K562 (cell line): Measurements from ENCODE around the gene INVS. TPM values are rescaled to one million over a fixed set of nuclear protein-coding genes. Genes with fewer than 3 reads are reported as not detected.

Experiments used
- ATAC-seq: fragments of 200-7000 bp; cut with Tn5 transposase; 3 replicates; pipeline ENCODE4 v1.9.1; 2020; ENCODE audit warnings: moderate library complexity
- BruUV-seq: library from RNA; stranded (reverse); fragments of 400-500 nt; replicated peaks from 2 replicates; lab custom pipeline; 2021; lab: Mats Ljungman, UMichigan
- CTCF ChIA-PET: fragments of 300-600 bp; formaldehyde crosslinking; extraction: SDS; loops from one replicate; lab custom pipeline; 2021; ENCODE audit warnings: low intra/inter-chr PET ratio; lab: Yijun Ruan, JAX
- POLR2A ChIA-PET: fragments of 300-600, 350-650 bp; sonication (Branson Sonifier 250); formaldehyde crosslinking; extraction: SDS; loops from one replicate; lab custom pipeline; 2021; ENCODE audit warnings: antibody characterized with exemption, inconsistent platforms; lab: Yijun Ruan, JAX
- DNase-seq, 4 experiments: peaks; one replicate each; pipeline versions ENCODE4 v3.0.0 to v3.0.0-alpha.2; 2011 to 2018; ENCODE audit warnings: low spot score in 3 of 4, mixed read lengths in 3 of 4; ENCODE audit errors: extremely low read depth in 1 of 4
- FAIRE-seq: peaks from 2 replicates; lab custom pipeline; 2011; peaks lifted over from hg19 to GRCh38; lab: Jason Lieb, UNC
- H2AFZ ChIP-seq: 2 replicates; pipeline ENCODE4 v1.6.0; 2011; ENCODE audit warnings: low read depth, low read length, control low read depth, inconsistent platforms
- H3K27ac ChIP-seq: fragments of 200-600 bp; 3 replicates; pipeline ENCODE4 v1.8.0; 2011; ENCODE audit warnings: low read depth, mild to moderate bottlenecking, control low read depth, inconsistent platforms, low read length, moderate library complexity, mixed read lengths; ENCODE audit errors: extremely low read depth
- H3K27me3 ChIP-seq, 2 experiments: fragments of 300-600 bp in 1 of 2; 2 replicates in 1 of 2; 3 replicates in 1 of 2; pipeline versions ENCODE4 v1.6.0 to v1.8.0; 2011; ENCODE audit warnings: inconsistent platforms in 2 of 2, low read length in 2 of 2, mild to moderate bottlenecking in 1 of 2, mixed read lengths in 1 of 2, moderate library complexity in 1 of 2; ENCODE audit not compliant: control insufficient read depth in 2 of 2, insufficient read depth in 2 of 2
- H3K36me3 ChIP-seq: fragments of 300-600 bp; 3 replicates; pipeline ENCODE4 v1.8.0; 2011; ENCODE audit warnings: mild to moderate bottlenecking, low read length, inconsistent platforms; ENCODE audit not compliant: control insufficient read depth, insufficient read depth
- H3K4me1 ChIP-seq, 2 experiments: fragments of 200-600 bp in 1 of 2; replicated peaks in 1 of 2; 2 replicates in 1 of 2; 3 replicates in 1 of 2; pipeline versions ENCODE4 v1.5.1 to v1.8.0; 2011; ENCODE audit warnings: inconsistent platforms in 2 of 2, low read length in 2 of 2, mild to moderate bottlenecking in 1 of 2, mixed read lengths in 1 of 2, moderate library complexity in 1 of 2; ENCODE audit not compliant: control insufficient read depth in 2 of 2, insufficient read depth in 2 of 2
- H3K4me2 ChIP-seq: 2 replicates; pipeline ENCODE4 v1.6.1; 2011; ENCODE audit warnings: low read length, control low read depth, inconsistent platforms, mixed read lengths; ENCODE audit not compliant: insufficient read depth
- H3K4me3 ChIP-seq: fragments of 200-600 bp; sonication (generic), shearing (Covaris generic); 2 replicates; pipeline ENCODE4 v1.5.1; 2016; ENCODE audit warnings: control low read depth, inconsistent platforms
- H3K79me2 ChIP-seq: fragments of 200-600 bp; 3 replicates; pipeline ENCODE4 v1.8.0; 2011; ENCODE audit warnings: low read length, inconsistent platforms; ENCODE audit not compliant: control insufficient read depth, insufficient read depth
- H3K9ac ChIP-seq, 2 experiments: 2 replicates each; pipeline versions ENCODE4 v1.6.0 to v1.6.1; 2011; ENCODE audit warnings: low read depth in 2 of 2, low read length in 2 of 2, control low read depth in 1 of 2, inconsistent platforms in 1 of 2, mild to moderate bottlenecking in 1 of 2, mixed read lengths in 1 of 2; ENCODE audit not compliant: insufficient read depth in 1 of 2
- H3K9me1 ChIP-seq: one replicate; pipeline ENCODE4 v1.6.0; 2011; ENCODE audit warnings: inconsistent platforms, mild to moderate bottlenecking, low read length, moderate library complexity; ENCODE audit not compliant: control insufficient read depth, insufficient read depth
- H3K9me3 ChIP-seq: replicated peaks from 2 replicates; pipeline ENCODE4 v1.5.1; 2011; ENCODE audit warnings: low read depth, low read length, inconsistent platforms; ENCODE audit not compliant: control insufficient read depth, insufficient read depth
- H4K20me1 ChIP-seq: replicated peaks from 2 replicates; pipeline ENCODE4 v1.6.1; 2011; ENCODE audit warnings: low read length, inconsistent platforms, mixed read lengths; ENCODE audit not compliant: control insufficient read depth, insufficient read depth
- CBFA2T3 ChIP-seq: fragments of 450-650 bp; IDR thresholded peaks from 2 replicates; pipeline ENCODE4 v1.6.1; 2017
- CHD7 ChIP-seq: fragments of 200-600 bp; sonication (generic); IDR thresholded peaks from one replicate; pipeline ENCODE4 v1.6.1; 2012; ENCODE audit warnings: mild to moderate bottlenecking, low read depth, low read length, inconsistent platforms
- E2F4 ChIP-seq: sonication (generic); formaldehyde crosslinking; IDR thresholded peaks from 2 replicates; pipeline ENCODE4 v1.8.0; 2022; ENCODE audit warnings: mild to moderate bottlenecking, low read depth, missing genetic modification reagents
- EZH2 ChIP-seq: IDR thresholded peaks from 2 replicates; pipeline ENCODE4 v1.6.1; 2012; ENCODE audit warnings: low read depth, mild to moderate bottlenecking, inconsistent platforms, low read length, borderline replicate concordance
- GATAD2B ChIP-seq: fragments of 450-650 bp; IDR thresholded peaks from 2 replicates; pipeline ENCODE4 v1.6.1; 2017; ENCODE audit warnings: mild to moderate bottlenecking, borderline replicate concordance
- MYC ChIP-seq, 2 experiments: fragments of 250-450 bp in 1 of 2; sonication (Bioruptor Pico) in 1 of 2; IDR thresholded peaks; 2 replicates each; pipeline versions ENCODE4 v1.5.1 to v1.6.1; 2012 to 2021; ENCODE audit warnings: low read depth in 2 of 2, borderline replicate concordance in 1 of 2, improper control_type of control experiment in 1 of 2, low read length in 1 of 2, mild to moderate bottlenecking in 1 of 2, moderate library complexity in 1 of 2
- PHB ChIP-seq: fragments of 250-450 bp; sonication (Bioruptor Pico); IDR thresholded peaks from 2 replicates; pipeline ENCODE4 v1.5.0; 2021
- STAT5A ChIP-seq: IDR thresholded peaks from 2 replicates; pipeline ENCODE4 v1.6.1; 2012; ENCODE audit warnings: low read length, inconsistent platforms, borderline replicate concordance
- ZNF77 ChIP-seq: fragments of 250-450 bp; sonication (Bioruptor Pico); IDR thresholded peaks from 2 replicates; pipeline ENCODE4 v1.5.0; 2020
- WGBS: fragments of 100-300 bp; shearing (Covaris generic); methylation state at CpG from one replicate; pipeline ENCODE4 v1.1.6; 2016; ENCODE audit warnings: low coverage, mixed read lengths; ENCODE audit not compliant: insufficient coverage; ENCODE audit errors: missing lambda C conversion rate; 5-methylcytosine and 5-hydroxymethylcytosine counted together
- in situ Hi-C: fragments of 300-500 bp; cut with MboI; formaldehyde crosslinking; loops from 4 replicates; pipeline ENCODE4 v1.15.0; 2018; ENCODE audit warnings: inconsistent platforms, mixed read lengths
- intact Hi-C: fragments of 100-400 bp; cut with micrococcal nuclease; formaldehyde crosslinking; loops from 2 replicates; pipeline ENCODE4 v1.14.2; 2022
- polyA plus RNA-seq, 8 experiments: library from polyadenylated mRNA; depleted of rRNA in 4 of 8; stranded (reverse) in 5 of 8; unstranded in 3 of 8; fragments of >200 nt; fragmentation: Nextera tagmentation in 2 of 8; fragmentation: Illumina TruSeq in 1 of 8; extraction: Ambion mirVana in 2 of 8; extraction: Trizol in 1 of 8; gene quantifications; 2 replicates each; pipeline versions ENCODE4 v1.2.1 to v1.2.3, GENCODE V29; 2011 to 2014; ENCODE audit warnings: inconsistent platforms in 1 of 8, missing spikeins in 1 of 8
- total RNA-seq, 7 experiments: library from RNA; depleted of rRNA in 6 of 7; stranded (reverse); fragments of >200 nt in 6 of 7; fragmentation: Illumina TruSeq in 2 of 7; extraction: Trizol in 2 of 7; gene quantifications; 2 replicates each; pipeline versions ENCODE4 v1.2.1 to v1.2.3, GENCODE V29; 2011 to 2021; ENCODE audit warnings: low replicate concordance in 1 of 7

Gene INVS
- total and polyA plus RNA-seq, 9 of the 15 experiments (the other 6 are each of a cell fraction or from before 2014, with no cell fraction given): 0.77 to 18.5 (median 10.0) TPM

- no peak overlapping the region for H2AFZ ChIP-seq
- DNase-seq: no peak
- H3K4me3 ChIP-seq: no peak overlapping the region
- 8% methylated on average over 1 of the region's 1 CpG for WGBS
- no peaks in the 10 kb centered on the region for H3K27me3 ChIP-seq
- POLR2A ChIA-PET: no interaction called here
- H3K4me2 ChIP-seq: no peak overlapping the region
- no peaks in the 10 kb centered on the region for H4K20me1 ChIP-seq
- no peak overlapping the region for H3K9ac ChIP-seq
- H3K9me1 ChIP-seq: no peaks in the 10 kb centered on the region
- CTCF ChIA-PET: no interaction called here
- BruUV-seq: no TSS peak
- intact Hi-C loops (loop anchor here (5.0 kb wide), 2 partner anchors 101 to 399 kb away; partner anchors contain the start of gene NR4A3), in situ Hi-C loops (loop anchor here (5.0 kb wide), 1 partner anchor 409 kb away; no protein-coding TSS in a partner anchor)
- ATAC-seq: no peak
- FAIRE-seq: no peak
- H3K9me3 ChIP-seq: no peaks in the 10 kb centered on the region
- peaks cover 2% of the 10 kb centered on the region; the same call in 1 of the 3 replicates for H3K36me3 ChIP-seq
- H3K4me1 ChIP-seq: 0 out of 5 replicates have a peak, but pooled peaks cover 0 to 3% of the 10 kb centered on the region in 2 experiments
- H3K79me2 ChIP-seq: no peaks in the 10 kb centered on the region
- H3K27ac ChIP-seq: no peak overlapping the region
- TF ChIP-seq STAT5A (no peak), EZH2 (no peak), MYC (IDR thresholded peaks at IDR 0.05; ENCODE audit: low read depth, low read length) (no peak), MYC (CRISPR knock-in tag; IDR thresholded peaks at IDR 0.05; ENCODE audit: borderline replicate concordance, low read depth) (no peak), ZNF77 (CRISPR knock-in tag) (no peak), GATAD2B (no peak), PHB (CRISPR knock-in tag) (no peak), CBFA2T3 (no peak), E2F4 (CRISPR knock-in tag) (no peak), CHD7 (no peak)
Observed at GRCh38 chr9:100220936-100221335, 121.9 kb downstream of the INVS start.
